ENCODE measurements around the gene PCED1B.

DNA sequence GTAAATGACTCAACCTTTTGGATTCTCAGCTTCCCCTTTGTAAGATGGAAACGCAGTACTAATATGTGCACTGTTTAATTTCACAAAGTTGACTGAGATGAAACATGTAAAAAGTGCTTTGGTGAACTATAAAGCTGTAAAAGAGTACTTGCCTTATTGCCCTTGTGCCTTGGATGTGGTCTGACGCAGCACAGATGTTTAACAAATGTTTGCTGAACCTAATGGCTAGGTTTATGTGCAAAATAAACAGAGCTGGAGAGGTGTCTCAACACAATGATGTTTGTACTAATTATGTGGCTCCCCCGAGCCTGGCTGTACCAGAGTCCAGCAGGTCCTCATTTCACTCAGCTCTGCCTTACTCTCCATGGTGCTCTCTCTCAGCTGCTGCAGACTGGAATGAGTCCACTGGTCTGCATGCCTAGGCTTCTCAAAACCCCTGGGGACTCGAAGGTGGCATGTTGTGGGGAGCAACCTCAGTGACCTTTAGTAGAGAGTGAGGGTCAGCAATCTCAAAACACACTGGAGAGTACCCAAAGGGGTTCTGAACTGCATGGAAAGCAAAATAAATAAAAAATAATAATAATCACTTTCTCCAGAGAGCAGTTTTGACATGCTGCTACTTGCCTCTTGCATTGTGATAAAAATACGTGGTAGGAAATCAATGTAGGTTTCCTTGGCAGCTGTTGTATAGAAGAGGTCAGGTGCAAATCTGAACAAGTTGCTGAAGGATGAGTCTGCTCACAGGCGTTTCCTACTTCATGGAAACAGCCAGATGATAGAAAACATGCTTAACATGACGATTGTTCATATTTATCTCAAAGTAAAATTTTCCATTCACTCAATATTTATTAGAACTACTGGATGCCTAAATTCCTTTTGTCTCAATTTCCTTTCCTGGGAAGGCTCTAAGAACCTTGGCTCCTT, 8.9 kb downstream of the PCED1B start:
- TF ChIP-seq, protein P1, sequence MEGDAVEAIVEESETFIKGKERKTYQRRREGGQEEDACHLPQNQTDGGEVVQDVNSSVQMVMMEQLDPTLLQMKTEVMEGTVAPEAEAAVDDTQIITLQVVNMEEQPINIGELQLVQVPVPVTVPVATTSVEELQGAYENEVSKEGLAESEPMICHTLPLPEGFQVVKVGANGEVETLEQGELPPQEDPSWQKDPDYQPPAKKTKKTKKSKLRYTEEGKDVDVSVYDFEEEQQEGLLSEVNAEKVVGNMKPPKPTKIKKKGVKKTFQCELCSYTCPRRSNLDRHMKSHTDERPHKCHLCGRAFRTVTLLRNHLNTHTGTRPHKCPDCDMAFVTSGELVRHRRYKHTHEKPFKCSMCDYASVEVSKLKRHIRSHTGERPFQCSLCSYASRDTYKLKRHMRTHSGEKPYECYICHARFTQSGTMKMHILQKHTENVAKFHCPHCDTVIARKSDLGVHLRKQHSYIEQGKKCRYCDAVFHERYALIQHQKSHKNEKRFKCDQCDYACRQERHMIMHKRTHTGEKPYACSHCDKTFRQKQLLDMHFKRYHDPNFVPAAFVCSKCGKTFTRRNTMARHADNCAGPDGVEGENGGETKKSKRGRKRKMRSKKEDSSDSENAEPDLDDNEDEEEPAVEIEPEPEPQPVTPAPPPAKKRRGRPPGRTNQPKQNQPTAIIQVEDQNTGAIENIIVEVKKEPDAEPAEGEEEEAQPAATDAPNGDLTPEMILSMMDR (IDR thresholded peaks at IDR 0.05), result no peak
- TF ChIP-seq POLR2AphosphoS5 (IDR thresholded peaks at IDR 0.05), result peak; percentile 45
